Hematopoietic multipotent progenitor cell treated with erythropoietin and hydrocortisone succinate and interleukin-3 and kit ligand, for 6 days (in vitro differentiated cells): Measurements from ENCODE around the gene GSTM1.

Experiments
- DNase-seq: peaks from one replicate; pipeline ENCODE4 v3.0.0-alpha.2; 2015

Gene GSTM1

GRCh38 chr1:109687641-109688499 is at the start of gene GSTM1:
GSTM1 (plus strand) TSS chr1:109687817; CDS start chr1:109687874, 57 bp downstream.
- DNase-seq = no peak

- DNase-seq = peak; percentile 64
Observed at GRCh38 chr1:109639063-109639840, 48.4 kb upstream of the GSTM1 start.

GRCh38 chr1:109639841-109640184 is 47.8 kb upstream of the GSTM1 start:
- no peak for DNase-seq

- DNase-seq = peak; percentile 91
Observed at GRCh38 chr1:109640285-109640865, 47.2 kb upstream of the GSTM1 start.

- peak; percentile 76 for DNase-seq
Observed at GRCh38 chr1:109641078-109641740, 46.4 kb upstream of the GSTM1 start.

GRCh38 chr1:109641861-109642260 is 45.8 kb upstream of the GSTM1 start:
- no peak for DNase-seq

GRCh38 chr1:109642626-109643025 is 45.0 kb upstream of the GSTM1 start:
- DNase-seq = peak; percentile 15

- DNase-seq = peak; percentile 91
Observed at GRCh38 chr1:109643385-109644230, 44.0 kb upstream of the GSTM1 start.

- DNase-seq = peak; percentile 88
Observed at GRCh38 chr1:109644670-109645069, 42.9 kb upstream of the GSTM1 start.

- peak; percentile 61 for DNase-seq
Observed at GRCh38 chr1:109649491-109649914, 38.1 kb upstream of the GSTM1 start.

GRCh38 chr1:109650609-109651008 is 37.0 kb upstream of the GSTM1 start:
- DNase-seq = no peak

- DNase-seq = no peak
Observed at GRCh38 chr1:109652402-109652801, 35.2 kb upstream of the GSTM1 start.

GRCh38 chr1:109653306-109653705 is 34.3 kb upstream of the GSTM1 start:
- no peak for DNase-seq

- DNase-seq = no peak
Observed at GRCh38 chr1:109654519-109654918, 33.1 kb upstream of the GSTM1 start.

- DNase-seq = peak; percentile 85
Observed at GRCh38 chr1:109655615-109656519, 31.8 kb upstream of the GSTM1 start, which contains the start of gene GSTM4. GSTM4 (plus strand) TSS chr1:109656099; CDS start chr1:109656390, 291 bp downstream.

GRCh38 chr1:109657395-109657794 is 30.2 kb upstream of the GSTM1 start:
- DNase-seq = no peak

- DNase-seq = no peak
Observed at GRCh38 chr1:109657970-109658369, 29.6 kb upstream of the GSTM1 start.

GRCh38 chr1:109658533-109659042 is 29.0 kb upstream of the GSTM1 start:
- DNase-seq = no peak

- no peak for DNase-seq
Observed at GRCh38 chr1:109659145-109659544, 28.5 kb upstream of the GSTM1 start.

- no peak for DNase-seq
Observed at GRCh38 chr1:109659997-109660690, 27.5 kb upstream of the GSTM1 start.
